ENCODE data around the gene RABGAP1L.
"Not testable (repeated sequence)": the region's sequence is repeated elsewhere in the genome, so short reads cannot be mapped to it uniquely, and the experiment has no call there.

Gene RABGAP1L

DNA sequence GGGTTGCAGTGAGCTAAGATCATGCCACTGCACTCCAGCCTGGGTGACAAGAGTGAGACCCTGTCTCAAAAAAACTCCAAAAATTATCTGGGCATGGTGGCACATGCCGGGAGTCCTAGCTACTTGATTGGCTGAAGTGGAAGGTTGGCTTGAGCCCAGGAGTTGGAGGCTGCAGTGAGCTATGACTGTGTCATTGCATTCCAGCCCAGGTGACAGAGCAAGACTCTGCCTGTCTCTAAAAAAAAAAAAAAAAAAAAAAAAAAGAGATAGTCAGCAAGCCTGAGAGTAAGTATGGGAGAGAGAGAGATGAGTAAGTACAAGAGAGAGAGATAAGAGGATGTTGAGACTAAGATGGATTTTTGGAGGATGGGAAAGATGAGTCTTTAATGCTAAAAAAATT, 659.6 kb downstream of the RABGAP1L start:
- TF ChIP-seq TAF1 (IDR thresholded peaks at IDR 0.05; ENCODE audit: borderline replicate concordance, low read depth, low read length), result no peak
- TF ChIP-seq POLR2A (IDR thresholded peaks at IDR 0.05; ENCODE audit: low read depth, low read length), result no peak
- TF ChIP-seq POLR2AphosphoS5 (IDR thresholded peaks at IDR 0.05; ENCODE audit: low read depth, low read length), result no peak
- FAIRE-seq (no peak), DNase-seq (ENCODE audit: insufficient read length) (no peak)

DNA sequence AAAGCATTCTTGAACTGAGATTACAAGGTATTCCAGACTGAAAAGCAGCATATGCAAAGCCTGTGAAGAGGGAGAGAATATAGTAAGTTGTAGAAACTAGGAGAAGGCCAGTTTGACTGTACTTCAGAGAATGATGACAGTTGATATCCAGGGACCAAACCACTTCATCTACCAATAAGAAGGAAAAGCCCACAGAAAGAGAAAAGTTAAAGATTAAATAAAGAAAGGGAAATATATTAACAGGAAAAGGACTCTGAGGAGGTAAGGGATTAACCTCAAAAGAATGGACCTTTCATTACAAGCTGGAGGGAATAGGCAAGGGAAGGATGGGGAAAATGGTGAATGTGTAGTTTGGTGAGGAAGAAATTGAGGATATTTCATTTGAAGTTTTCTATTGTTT, 660.3 kb downstream of the RABGAP1L start:
- TF ChIP-seq POLR2AphosphoS5 (IDR thresholded peaks at IDR 0.05; ENCODE audit: low read depth, low read length), result no peak
- no peak for TF ChIP-seq POLR2A (IDR thresholded peaks at IDR 0.05; ENCODE audit: low read depth, low read length)
- TF ChIP-seq TAF1 (IDR thresholded peaks at IDR 0.05; ENCODE audit: borderline replicate concordance, low read depth, low read length), result no peak
- FAIRE-seq, result no peak

DNA sequence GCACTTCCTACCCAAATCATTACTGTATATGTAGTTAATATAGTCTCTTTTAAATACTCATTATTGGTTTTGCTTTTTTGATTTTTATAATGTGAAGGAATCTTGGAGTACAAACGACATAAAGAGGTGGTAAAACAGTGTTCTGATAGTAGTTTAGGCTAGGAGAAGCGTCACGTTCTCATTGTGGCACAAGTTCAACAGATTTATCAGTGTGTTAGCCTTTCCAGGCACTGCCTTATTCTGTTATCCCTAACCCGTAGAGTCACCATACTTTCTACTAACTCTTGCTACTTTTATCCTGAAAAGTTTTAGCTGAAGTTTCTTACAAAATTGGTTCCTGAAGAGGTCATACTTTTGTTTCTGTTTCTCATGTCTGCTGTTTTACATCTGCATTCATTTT, 665.8 kb downstream of the RABGAP1L start:
- FAIRE-seq (no peak), DNase-seq (ENCODE audit: insufficient read length) (no peak)
- TF ChIP-seq POLR2AphosphoS5 (IDR thresholded peaks at IDR 0.05; ENCODE audit: low read depth, low read length) (no peak), TAF1 (IDR thresholded peaks at IDR 0.05; ENCODE audit: borderline replicate concordance, low read depth, low read length) (no peak), POLR2A (IDR thresholded peaks at IDR 0.05; ENCODE audit: low read depth, low read length) (no peak)

More for the DNA sequence above, 660.3 kb downstream of the RABGAP1L start:
- DNase-seq (ENCODE audit: insufficient read length), result no peak

DNA sequence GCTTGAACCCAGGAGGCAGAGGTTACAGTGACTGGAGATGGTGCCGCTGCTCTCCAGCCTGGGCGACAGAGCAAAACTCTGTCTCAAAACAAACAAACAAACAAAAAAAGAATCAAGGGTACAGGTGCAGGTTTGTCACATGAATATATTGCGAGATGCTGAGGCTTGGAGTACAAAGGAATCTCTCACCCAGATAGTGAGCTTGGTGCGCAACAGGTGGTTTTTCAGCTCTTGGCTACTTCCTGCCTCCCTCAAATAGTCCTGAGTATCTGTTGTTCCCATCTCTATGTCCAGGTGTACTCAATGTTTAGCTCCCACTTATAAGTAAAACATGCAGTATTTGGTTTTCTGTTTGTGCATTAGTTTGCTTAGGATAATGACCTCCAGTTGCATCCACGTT, 666.5 kb downstream of the RABGAP1L start:
- no peak for FAIRE-seq
- no peak for TF ChIP-seq TAF1 (IDR thresholded peaks at IDR 0.05; ENCODE audit: borderline replicate concordance, low read depth, low read length)
- TF ChIP-seq POLR2AphosphoS5 (IDR thresholded peaks at IDR 0.05; ENCODE audit: low read depth, low read length), result no peak
- no peak for TF ChIP-seq POLR2A (IDR thresholded peaks at IDR 0.05; ENCODE audit: low read depth, low read length)
- DNase-seq (ENCODE audit: insufficient read length), result no peak

DNA sequence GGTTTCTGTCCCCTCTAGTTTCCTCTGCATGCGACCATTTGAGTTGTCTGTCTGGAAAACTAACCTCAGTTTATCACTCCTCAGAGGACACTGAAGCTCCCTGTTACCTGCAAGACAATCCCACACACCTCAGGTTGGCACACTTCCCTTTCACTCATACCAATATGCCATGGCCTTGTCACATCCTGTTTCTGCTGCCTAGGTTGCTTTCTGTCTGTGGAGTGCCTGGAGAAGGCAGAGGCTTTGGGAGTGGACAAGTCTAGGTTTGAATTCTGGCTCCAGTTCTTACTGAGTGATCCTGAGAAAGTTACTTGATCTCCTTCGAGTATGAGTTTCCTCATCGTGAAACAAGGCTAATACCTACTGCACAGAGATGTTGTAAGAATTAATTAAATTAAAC, 668.9 kb downstream of the RABGAP1L start:
- FAIRE-seq (peak; percentile 66), DNase-seq (ENCODE audit: insufficient read length) (no peak)
- no peak for TF ChIP-seq POLR2AphosphoS5 (IDR thresholded peaks at IDR 0.05; ENCODE audit: low read depth, low read length)
- TF ChIP-seq POLR2A (IDR thresholded peaks at IDR 0.05; ENCODE audit: low read depth, low read length), result no peak
- TF ChIP-seq TAF1 (IDR thresholded peaks at IDR 0.05; ENCODE audit: borderline replicate concordance, low read depth, low read length), result no peak

DNA sequence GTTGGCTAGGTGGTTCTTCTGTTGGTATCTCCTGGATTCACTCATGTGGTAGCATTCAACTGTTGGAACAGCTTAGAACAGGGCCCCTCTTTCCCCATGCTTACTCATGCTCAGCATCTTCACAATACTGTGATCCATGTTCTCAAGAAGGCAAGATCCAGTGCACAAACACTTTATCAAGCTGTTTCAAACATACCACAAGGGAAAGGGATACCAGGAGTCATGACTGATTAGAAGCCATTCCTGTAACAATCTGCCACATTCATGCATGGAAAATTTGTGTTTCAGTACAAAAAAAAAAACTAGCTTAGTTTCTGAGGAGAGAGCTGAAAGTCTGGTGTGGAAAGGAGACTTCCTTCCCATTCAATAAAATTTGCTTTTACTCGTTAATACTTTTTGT, 670.7 kb downstream of the RABGAP1L start:
- DNase-seq (ENCODE audit: insufficient read length) (no peak), FAIRE-seq (no peak)
- TF ChIP-seq POLR2A (IDR thresholded peaks at IDR 0.05; ENCODE audit: low read depth, low read length) (no peak), TAF1 (IDR thresholded peaks at IDR 0.05; ENCODE audit: borderline replicate concordance, low read depth, low read length) (no peak), POLR2AphosphoS5 (IDR thresholded peaks at IDR 0.05; ENCODE audit: low read depth, low read length) (no peak)

DNA sequence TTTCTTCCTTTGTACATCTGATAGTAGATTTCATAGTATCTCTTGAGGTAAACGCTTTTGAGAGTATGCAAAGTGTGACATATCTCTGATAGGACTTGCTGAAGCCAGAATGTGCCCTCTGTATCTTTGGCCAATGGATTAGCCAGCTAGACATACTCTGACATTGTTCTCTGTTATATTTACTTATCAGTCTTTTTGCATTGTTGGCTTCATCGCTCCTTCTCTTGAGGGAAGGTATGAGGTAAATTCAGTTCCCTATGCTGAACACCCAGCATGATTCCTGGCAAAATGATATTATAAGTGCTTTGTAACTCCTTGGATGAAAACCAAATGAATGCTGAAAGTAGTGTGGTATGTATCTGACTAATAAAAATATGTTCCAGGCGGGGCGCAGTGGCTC, 677.2 kb downstream of the RABGAP1L start:
- TF ChIP-seq POLR2AphosphoS5 (IDR thresholded peaks at IDR 0.05; ENCODE audit: low read depth, low read length) (no peak), TAF1 (IDR thresholded peaks at IDR 0.05; ENCODE audit: borderline replicate concordance, low read depth, low read length) (no peak), POLR2A (IDR thresholded peaks at IDR 0.05; ENCODE audit: low read depth, low read length) (no peak)

DNA sequence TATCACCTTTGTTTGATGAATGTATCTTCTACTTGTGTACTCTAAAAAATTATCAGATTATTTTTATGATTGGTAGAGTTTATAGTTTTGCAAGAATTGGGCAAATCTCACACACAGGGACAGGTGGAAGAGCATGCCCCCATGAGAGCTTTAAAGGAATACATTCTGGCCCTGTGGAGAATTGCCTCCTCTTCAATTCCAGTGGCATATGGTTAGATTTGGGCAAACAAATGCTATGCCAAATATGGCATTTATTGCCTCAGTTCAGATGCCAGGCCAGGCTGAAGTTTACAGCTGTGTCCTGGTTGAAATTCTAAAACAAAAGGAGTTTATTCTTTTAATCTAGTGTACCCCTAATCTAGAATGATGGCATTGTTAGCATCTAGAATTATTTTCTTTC, 678.1 kb downstream of the RABGAP1L start:
- no peak for DNase-seq (ENCODE audit: insufficient read length)
- FAIRE-seq, result no peak
- TF ChIP-seq TAF1 (IDR thresholded peaks at IDR 0.05; ENCODE audit: borderline replicate concordance, low read depth, low read length) (no peak), POLR2AphosphoS5 (IDR thresholded peaks at IDR 0.05; ENCODE audit: low read depth, low read length) (no peak), POLR2A (IDR thresholded peaks at IDR 0.05; ENCODE audit: low read depth, low read length) (no peak)

More for the DNA sequence above, 677.2 kb downstream of the RABGAP1L start:
- FAIRE-seq (no peak), DNase-seq (ENCODE audit: insufficient read length) (no peak)

DNA sequence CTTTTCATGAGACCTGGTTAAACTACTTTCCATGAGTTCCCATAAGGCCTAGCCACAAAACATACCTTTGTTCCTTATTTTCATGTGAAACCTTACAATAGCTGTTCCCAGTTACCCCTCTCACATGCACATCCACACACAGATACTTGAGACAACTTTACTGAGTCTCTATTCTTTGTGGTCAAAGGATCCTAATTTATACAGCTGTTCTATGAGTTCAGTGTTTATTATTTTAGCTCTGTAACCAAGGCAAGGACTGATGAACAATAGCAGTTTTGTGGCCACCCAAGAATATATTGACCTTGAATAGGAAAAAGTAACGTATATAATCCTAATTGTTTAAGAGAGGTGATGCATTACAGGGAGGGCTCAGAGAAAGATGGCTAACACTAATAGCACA, 679.9 kb downstream of the RABGAP1L start:
- FAIRE-seq (no peak), DNase-seq (ENCODE audit: insufficient read length) (no peak)
- TF ChIP-seq POLR2AphosphoS5 (IDR thresholded peaks at IDR 0.05; ENCODE audit: low read depth, low read length) (no peak), POLR2A (IDR thresholded peaks at IDR 0.05; ENCODE audit: low read depth, low read length) (no peak), TAF1 (IDR thresholded peaks at IDR 0.05; ENCODE audit: borderline replicate concordance, low read depth, low read length) (no peak)

DNA sequence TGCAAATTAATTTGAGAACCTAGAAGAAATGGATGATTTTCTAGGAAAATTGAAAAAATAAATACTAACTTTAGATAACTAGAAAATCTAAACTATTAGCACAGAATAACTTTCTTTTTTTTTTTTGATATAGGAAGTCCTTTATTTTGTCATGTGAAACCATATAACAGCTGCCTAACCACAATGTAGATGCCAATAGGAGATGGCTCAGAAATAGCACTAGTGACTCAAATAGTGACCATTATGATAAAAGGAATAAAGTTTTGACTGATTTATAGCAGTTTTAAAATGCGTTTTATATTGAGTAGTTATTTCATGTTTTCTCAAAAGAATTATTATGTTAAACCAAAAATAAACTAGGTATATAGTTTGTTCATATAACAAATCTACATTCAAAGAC, 682.4 kb downstream of the RABGAP1L start:
- FAIRE-seq (no peak), DNase-seq (ENCODE audit: insufficient read length) (no peak)
- no peak for TF ChIP-seq POLR2A (IDR thresholded peaks at IDR 0.05; ENCODE audit: low read depth, low read length)
- TF ChIP-seq TAF1 (IDR thresholded peaks at IDR 0.05; ENCODE audit: borderline replicate concordance, low read depth, low read length), result no peak
- no peak for TF ChIP-seq POLR2AphosphoS5 (IDR thresholded peaks at IDR 0.05; ENCODE audit: low read depth, low read length)

DNA sequence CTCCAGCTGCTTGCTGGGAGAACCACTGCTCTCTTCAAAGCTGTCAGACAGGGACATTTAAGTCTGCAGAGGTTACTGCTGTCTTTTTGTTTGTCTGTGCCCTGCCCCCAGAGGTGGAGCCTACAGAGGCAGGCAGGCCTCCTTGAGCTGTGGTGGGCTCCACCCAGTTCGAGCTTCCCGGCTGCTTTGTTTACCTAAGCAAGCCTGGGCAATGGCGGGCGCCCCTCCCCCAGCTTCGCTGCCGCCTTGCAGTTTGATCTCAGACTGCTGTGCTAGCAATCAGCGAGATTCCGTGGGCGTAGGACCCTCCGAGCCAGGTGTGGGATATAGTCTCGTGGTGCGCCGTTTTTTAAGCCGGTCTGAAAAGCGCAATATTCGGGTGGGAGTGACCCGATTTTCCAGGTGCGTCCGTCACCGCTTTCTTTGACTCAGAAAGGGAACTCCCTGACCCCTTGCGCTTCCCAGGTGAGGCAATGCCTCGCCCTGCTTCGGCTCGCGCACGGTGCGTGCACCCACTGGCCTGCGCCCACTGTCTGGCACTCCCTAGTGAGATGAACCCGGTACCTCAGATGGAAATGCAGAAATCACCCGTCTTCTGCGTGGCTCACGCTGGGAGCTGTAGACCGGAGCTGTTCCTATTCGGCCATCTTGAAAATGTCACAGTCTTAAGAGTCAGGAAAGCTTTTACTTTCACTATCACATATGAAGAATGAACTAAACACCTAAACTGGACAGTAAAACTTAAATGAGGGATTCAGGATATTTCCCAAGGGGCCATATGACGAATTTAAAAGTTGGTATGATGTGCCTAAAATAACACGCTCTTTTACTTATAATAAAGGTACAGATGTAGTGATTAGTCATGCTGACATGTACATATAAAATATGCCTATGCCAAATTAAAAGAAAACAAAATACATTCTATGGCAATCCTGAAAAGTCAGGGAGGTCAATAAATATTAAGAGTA, 689.6 kb downstream of the RABGAP1L start:
- not testable (repeated sequence) for DNase-seq (ENCODE audit: insufficient read length); FAIRE-seq

DNA sequence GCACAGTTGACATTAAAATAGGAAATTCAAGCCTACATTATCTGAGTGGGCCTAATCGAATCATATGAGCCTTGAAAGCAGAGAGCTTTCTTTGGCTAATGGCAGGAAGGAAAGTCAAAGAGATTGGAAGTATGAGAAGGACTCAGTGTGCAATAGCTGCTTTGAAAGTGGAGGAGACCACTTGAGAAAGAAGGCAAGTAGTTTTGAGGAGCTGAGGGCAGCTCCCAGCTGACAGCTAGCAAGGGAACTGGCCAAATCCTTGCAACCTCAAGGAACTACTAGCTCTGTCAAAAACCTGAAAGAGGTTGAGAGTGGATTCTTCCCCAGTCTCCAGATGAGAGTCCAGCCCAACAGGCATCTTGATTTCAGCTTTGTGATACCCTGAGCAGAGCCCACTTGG, 691.4 kb downstream of the RABGAP1L start:
- DNase-seq (ENCODE audit: insufficient read length) (no peak), FAIRE-seq (no peak)
- no peak for TF ChIP-seq POLR2A (IDR thresholded peaks at IDR 0.05; ENCODE audit: low read depth, low read length)
- TF ChIP-seq POLR2AphosphoS5 (IDR thresholded peaks at IDR 0.05; ENCODE audit: low read depth, low read length), result no peak
- no peak for TF ChIP-seq TAF1 (IDR thresholded peaks at IDR 0.05; ENCODE audit: borderline replicate concordance, low read depth, low read length)

Data from GM12892 (cell line).